GM12892 (cell line): ENCODE data around the gene LTB4R.

Experiments used
- POLR2A ChIP-seq: IDR thresholded peaks from 2 replicates; pipeline ENCODE4 v1.6.1; 2011; ENCODE audit warnings: low read depth, low read length, control low read depth
- POLR2AphosphoS5 ChIP-seq: IDR thresholded peaks from 2 replicates; pipeline ENCODE4 v1.6.1; 2011; ENCODE audit warnings: low read depth, low read length, control low read depth

DNA sequence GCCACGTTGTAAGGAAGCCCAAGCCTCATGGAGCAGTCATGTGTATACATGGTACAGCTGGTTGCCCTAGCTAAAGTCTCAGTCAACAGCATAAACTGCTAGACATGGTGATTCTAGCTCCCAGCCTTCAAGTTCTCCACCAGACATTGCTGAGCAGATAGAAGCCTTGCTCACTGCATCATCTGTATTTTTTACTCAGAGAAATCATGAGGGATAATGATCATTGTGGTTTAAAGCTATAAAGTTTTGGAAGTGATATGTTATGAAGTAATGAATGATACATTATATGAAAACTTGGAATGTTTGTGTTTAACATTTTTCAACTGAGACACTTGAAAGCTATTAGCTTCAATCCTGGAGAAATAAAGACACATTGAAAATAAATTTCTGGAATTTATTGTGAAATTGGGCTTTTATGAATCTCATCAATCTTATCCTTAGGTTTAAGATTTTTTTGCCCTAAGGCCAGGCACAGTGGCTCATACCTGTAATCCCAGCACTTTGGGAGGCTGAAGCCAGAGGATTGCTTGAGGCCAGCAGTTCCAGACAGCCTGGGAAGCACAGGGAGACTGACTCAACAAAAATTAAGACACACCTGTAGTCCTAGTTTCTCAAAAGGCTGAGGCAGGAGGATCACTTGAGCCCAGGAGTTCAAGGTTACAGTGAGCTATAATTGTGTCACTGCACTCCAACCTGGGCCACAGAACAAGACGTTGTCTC, 51.1 kb downstream of the LTB4R start:
- no peak for TF ChIP-seq POLR2AphosphoS5
- no peak for TF ChIP-seq POLR2A
